Gastroesophageal sphincter (tissue), 3 donors: ENCODE results near the gene PTPN3.

Experiments used
- EP300 ChIP-seq: sonication (generic); formaldehyde crosslinking; IDR thresholded peaks from one replicate; pipeline ENCODE4 v1.6.1; 2017; ENCODE audit warnings: antibody characterized with exemption, mild to moderate bottlenecking
- POLR2AphosphoS5 ChIP-seq: sonication (generic); formaldehyde crosslinking; IDR thresholded peaks from one replicate; pipeline ENCODE4 v1.6.1; 2017; ENCODE audit warnings: antibody characterized with exemption
- TF ChIP-seq, protein P1 (sequence below), 4 experiments: fragments of 200-600 bp in 2 of 4; fragments of 450-650 bp in 2 of 4; sonication (generic) in 1 of 4; IDR thresholded peaks; one replicate each; pipeline ENCODE4 v1.5.1; 2017 to 2019; ENCODE audit warnings: antibody characterized with exemption in 4 of 4, mild to moderate bottlenecking in 2 of 4, moderate library complexity in 2 of 4

DNA sequence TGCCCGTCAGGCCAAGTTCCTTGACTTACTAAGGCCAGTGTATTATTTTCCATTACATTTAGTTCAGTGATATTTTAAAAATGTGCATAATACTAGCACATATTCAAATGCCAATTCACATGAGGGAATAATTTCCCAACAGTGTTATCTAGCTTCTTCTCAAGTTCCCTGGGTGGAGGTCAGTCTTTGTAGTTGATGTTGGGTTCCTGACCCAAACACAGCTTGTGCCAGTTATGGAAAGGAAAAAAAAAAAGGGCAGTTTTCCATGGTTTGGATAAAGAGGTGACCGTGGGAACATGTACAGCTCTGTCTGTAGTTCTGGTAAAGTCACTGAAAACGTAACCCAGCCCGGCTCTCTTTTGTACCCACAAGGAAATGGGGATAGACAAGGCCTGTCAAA, 11.5 kb upstream of the PTPN3 start:
- TF ChIP-seq EP300 (no peak), POLR2AphosphoS5 (no peak)
- TF ChIP-seq, protein P1, sequence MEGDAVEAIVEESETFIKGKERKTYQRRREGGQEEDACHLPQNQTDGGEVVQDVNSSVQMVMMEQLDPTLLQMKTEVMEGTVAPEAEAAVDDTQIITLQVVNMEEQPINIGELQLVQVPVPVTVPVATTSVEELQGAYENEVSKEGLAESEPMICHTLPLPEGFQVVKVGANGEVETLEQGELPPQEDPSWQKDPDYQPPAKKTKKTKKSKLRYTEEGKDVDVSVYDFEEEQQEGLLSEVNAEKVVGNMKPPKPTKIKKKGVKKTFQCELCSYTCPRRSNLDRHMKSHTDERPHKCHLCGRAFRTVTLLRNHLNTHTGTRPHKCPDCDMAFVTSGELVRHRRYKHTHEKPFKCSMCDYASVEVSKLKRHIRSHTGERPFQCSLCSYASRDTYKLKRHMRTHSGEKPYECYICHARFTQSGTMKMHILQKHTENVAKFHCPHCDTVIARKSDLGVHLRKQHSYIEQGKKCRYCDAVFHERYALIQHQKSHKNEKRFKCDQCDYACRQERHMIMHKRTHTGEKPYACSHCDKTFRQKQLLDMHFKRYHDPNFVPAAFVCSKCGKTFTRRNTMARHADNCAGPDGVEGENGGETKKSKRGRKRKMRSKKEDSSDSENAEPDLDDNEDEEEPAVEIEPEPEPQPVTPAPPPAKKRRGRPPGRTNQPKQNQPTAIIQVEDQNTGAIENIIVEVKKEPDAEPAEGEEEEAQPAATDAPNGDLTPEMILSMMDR (IDR thresholded peaks at IDR 0.05): no peak
